NCI-H2196 (cell line): ENCODE results near the gene COL4A2.

Experiments used
- DNase-seq: peaks from one replicate; lab custom pipeline; 2025; ENCODE audit not compliant: unreplicated experiment; lab: John Stamatoyannopoulos, UW

COL4A2 gene

GRCh38 chr13:110338441-110339101 lies 31.5 kb downstream of the COL4A2 start:
- no peak for DNase-seq

GRCh38 chr13:110339263-110339662 lies 32.2 kb downstream of the COL4A2 start:
- no peak for DNase-seq

- DNase-seq = no peak
Observed at GRCh38 chr13:110339975-110340550, 33.0 kb downstream of the COL4A2 start.

- no peak for DNase-seq
Observed at GRCh38 chr13:110340812-110341444, 33.8 kb downstream of the COL4A2 start.

GRCh38 chr13:110341445-110342244 lies 34.6 kb downstream of the COL4A2 start:
- no peak for DNase-seq

- no peak for DNase-seq
Observed at GRCh38 chr13:110342474-110342873, 35.4 kb downstream of the COL4A2 start.

- DNase-seq = no peak
Observed at GRCh38 chr13:110343241-110343865, 36.3 kb downstream of the COL4A2 start.

GRCh38 chr13:110344320-110344719 lies 37.2 kb downstream of the COL4A2 start:
- DNase-seq = no peak

- DNase-seq = no peak
Observed at GRCh38 chr13:110345266-110345665, 38.2 kb downstream of the COL4A2 start.

GRCh38 chr13:110345701-110346100 lies 38.6 kb downstream of the COL4A2 start:
- no peak for DNase-seq

GRCh38 chr13:110346661-110347067 lies 39.6 kb downstream of the COL4A2 start:
- peak; percentile 12 for DNase-seq

- no peak for DNase-seq
Observed at GRCh38 chr13:110347088-110347487, 40.0 kb downstream of the COL4A2 start.

- DNase-seq = no peak
Observed at GRCh38 chr13:110347535-110348308, 40.6 kb downstream of the COL4A2 start.

GRCh38 chr13:110348309-110349105 lies 41.4 kb downstream of the COL4A2 start:
- DNase-seq = no peak

GRCh38 chr13:110349239-110349638 lies 42.2 kb downstream of the COL4A2 start:
- no peak for DNase-seq

- no peak for DNase-seq
Observed at GRCh38 chr13:110350049-110350448, 43.0 kb downstream of the COL4A2 start.

GRCh38 chr13:110350509-110350908 lies 43.4 kb downstream of the COL4A2 start:
- no peak for DNase-seq

GRCh38 chr13:110351636-110352420 lies 44.7 kb downstream of the COL4A2 start:
- no peak for DNase-seq

GRCh38 chr13:110352735-110353134 lies 45.7 kb downstream of the COL4A2 start:
- no peak for DNase-seq
